ENCODE results near the gene ZFC3H1. TPM values are rescaled to one million over a fixed set of nuclear protein-coding genes. Genes with fewer than 3 reads are reported as not detected.

ZFC3H1 gene
- polyA plus RNA-seq, 3 donors: 12.5 to 57.0 (median 16.3) TPM

GRCh38 chr12:71683633-71684032, 20.0 kb upstream of the ZFC3H1 start:
- H3K4me2 ChIP-seq (replicated peaks; ENCODE audit: extremely low read depth, low read length, poor library complexity, severe bottlenecking): no peak overlapping the region
- 100% methylated on average over 4 of the region's 5 CpGs for WGBS (ENCODE audit: insufficient coverage)
- no peak for TF ChIP-seq CTCF (IDR thresholded peaks at IDR 0.05)
- H3K4me3 Mint-ChIP-seq: no peak overlapping the region
- H3K36me3 Mint-ChIP-seq: no peaks in the 10 kb centered on the region
- no peaks in the 10 kb centered on the region for H3K27me3 ChIP-seq (ENCODE audit: control insufficient read depth in 2 of 2, insufficient read depth in 2 of 2, low read length in 2 of 2)
- no peaks in the 10 kb centered on the region for H4K20me1 ChIP-seq (ENCODE audit: insufficient read depth, low read length)
- H3K9me3 Mint-ChIP-seq: peaks cover 0 to 2% (median 0%) of the 10 kb centered on the region in 7 donors
- no peak overlapping the region for H3K4me3 ChIP-seq (replicated peaks in 1 of 3; ENCODE audit: low read depth in 2 of 3, low read length in 3 of 3)
- H3K9ac ChIP-seq (ENCODE audit: insufficient read depth, low read length, poor library complexity, severe bottlenecking): no peak overlapping the region
- H3K36me3 ChIP-seq (replicated peaks in 1 of 2; ENCODE audit: control insufficient read depth in 1 of 2, insufficient read depth in 2 of 2, low read length in 2 of 2): no peaks in the 10 kb centered on the region
- no peak overlapping the region for H3K27ac Mint-ChIP-seq
- H3K27me3 Mint-ChIP-seq (ENCODE audit: low read depth in 3 of 3): peaks cover 0 to 2% (median 0%) of the 10 kb centered on the region in 3 donors
- H3K27ac ChIP-seq (ENCODE audit: low read depth in 1 of 2, low read length in 2 of 2): no peak overlapping the region
- intact Hi-C loops (cut with micrococcal nuclease): loop anchor here in 1 of 2 donors (10.0 kb wide), 1 partner anchor 71 kb away; the partner anchor contains the start of gene RAB21
- peaks cover 30 to 43% of the 10 kb centered on the region in 2 donors for H3K4me1 ChIP-seq (ENCODE audit: control insufficient read depth in 1 of 2, insufficient read depth in 2 of 2, low read length in 2 of 2)
- H2AFZ ChIP-seq (ENCODE audit: insufficient read depth, low read depth, low read length, poor library complexity, severe bottlenecking): peak overlapping the region; percentile 65
- no peaks in the 10 kb centered on the region for H3K9me3 ChIP-seq (replicated peaks in 1 of 2; ENCODE audit: control insufficient read depth in 1 of 2, insufficient read depth in 1 of 2, low read length in 2 of 2)
- peaks cover 17% of the 10 kb centered on the region for H3K79me2 ChIP-seq (ENCODE audit: insufficient read depth, low read length)
- no peak for DNase-seq
- peaks cover 21% of the 10 kb centered on the region for H3K4me1 Mint-ChIP-seq

DNA sequence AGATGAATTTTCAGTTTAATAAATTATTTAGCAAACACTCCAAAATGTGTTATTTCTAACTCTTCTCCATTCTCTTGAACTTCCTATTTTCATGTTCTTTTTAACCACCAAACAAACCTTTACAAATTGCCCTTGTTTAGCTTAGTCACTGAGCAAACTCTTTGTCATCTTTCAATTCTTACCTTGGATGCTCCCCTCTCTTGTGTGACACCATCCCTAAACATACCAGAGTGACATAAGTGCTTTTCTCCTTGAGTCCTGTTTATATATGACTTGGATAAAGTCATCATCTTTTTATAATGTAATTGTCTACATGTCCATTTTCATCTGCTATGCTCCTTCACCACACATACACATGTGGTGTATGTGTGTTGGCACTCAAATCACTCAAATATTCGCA, 18.8 kb upstream of the ZFC3H1 start:
- Histone ChIP-seq H4K20me1 (ENCODE audit: insufficient read depth, low read length) (no peaks in the 10 kb centered on the region), H2AFZ (ENCODE audit: insufficient read depth, low read depth, low read length, poor library complexity, severe bottlenecking) (no peak overlapping the region), H3K4me1 (ENCODE audit: control insufficient read depth in 1 of 2, insufficient read depth in 2 of 2, low read length in 2 of 2) (peaks cover 18 to 32% of the 10 kb centered on the region in 2 donors), H3K4me2 (replicated peaks; ENCODE audit: extremely low read depth, low read length, poor library complexity, severe bottlenecking) (no peak overlapping the region), H3K27me3 (ENCODE audit: control insufficient read depth in 2 of 2, insufficient read depth in 2 of 2, low read length in 2 of 2) (no peaks in the 10 kb centered on the region), H3K27ac (ENCODE audit: low read depth in 1 of 2, low read length in 2 of 2) (no peak overlapping the region), H3K79me2 (ENCODE audit: insufficient read depth, low read length) (peaks cover 7% of the 10 kb centered on the region), H3K4me3 (replicated peaks in 1 of 3; ENCODE audit: low read depth in 2 of 3, low read length in 3 of 3) (no peak overlapping the region), H3K9ac (ENCODE audit: insufficient read depth, low read length, poor library complexity, severe bottlenecking) (no peak overlapping the region), H3K9me3 (replicated peaks in 1 of 2; ENCODE audit: control insufficient read depth in 1 of 2, insufficient read depth in 1 of 2, low read length in 2 of 2) (no peaks in the 10 kb centered on the region), H3K36me3 (replicated peaks in 1 of 2; ENCODE audit: control insufficient read depth in 1 of 2, insufficient read depth in 2 of 2, low read length in 2 of 2) (no peaks in the 10 kb centered on the region)
- Mint-ChIP-seq H3K27ac (no peak overlapping the region), H3K36me3 (no peaks in the 10 kb centered on the region), H3K4me3 (no peak overlapping the region), H3K4me1 (peaks cover 13% of the 10 kb centered on the region), H3K27me3 (ENCODE audit: low read depth in 3 of 3) (peaks cover 0 to 2% (median 0%) of the 10 kb centered on the region in 3 donors), H3K9me3 (peaks cover 0 to 2% (median 0%) of the 10 kb centered on the region in 7 donors)
- intact Hi-C loops (cut with micrococcal nuclease): loop anchor here in 1 of 2 donors (10.0 kb wide), 1 partner anchor 72 kb away; the partner anchor contains the start of gene RAB21
- WGBS (ENCODE audit: insufficient coverage): no CpG with 5 or more reads among the region's 1 CpG
- DNase-seq: peak in 1 of 3 donors; percentile 27
- no peak for TF ChIP-seq CTCF (IDR thresholded peaks at IDR 0.05)

Data from CD14-positive monocyte (primary cell).